Transverse colon (tissue), 4 donors: ENCODE results near the gene AKAP13. TPM values are rescaled to one million over a fixed set of nuclear protein-coding genes. Genes with fewer than 3 reads are reported as not detected.

ENCODE experiments used
- DNase-seq: peaks from one replicate; pipeline ENCODE4 v3.0.0-alpha.2; 2019
- H3K27ac ChIP-seq, 4 donors: fragments of 200-600 bp; sonication (generic); 2 replicates each; pipeline ENCODE4 v1.5.1; 2016 to 2018; ENCODE audit warnings: inconsistent platforms in 4 of 4
- H3K27me3 ChIP-seq: fragments of 200-600 bp; sonication (generic); 2 replicates; pipeline ENCODE4 v1.5.1; 2017; ENCODE audit warnings: inconsistent platforms
- H3K36me3 ChIP-seq, 4 donors: fragments of 200-600 bp; sonication (generic); 2 replicates each; pipeline ENCODE4 v1.5.1; 2017 to 2019; ENCODE audit warnings: inconsistent platforms in 4 of 4
- H3K4me1 ChIP-seq, 4 donors: fragments of 200-600 bp; sonication (generic); 2 replicates each; pipeline ENCODE4 v1.5.1; 2017 to 2020; ENCODE audit warnings: inconsistent platforms in 4 of 4
- H3K4me3 ChIP-seq, 4 donors: fragments of 200-600 bp; sonication (generic); 1 replicate in 1 of 4; 2 replicates in 3 of 4; pipeline versions ENCODE4 v1.5.1 to v1.6.1; 2017 to 2019; ENCODE audit warnings: inconsistent platforms in 4 of 4
- H3K9me3 ChIP-seq, 2 donors: fragments of 200-600 bp; sonication (generic); 2 replicates each; pipeline ENCODE4 v1.5.1; 2017 to 2019; ENCODE audit warnings: inconsistent platforms in 2 of 2
- EP300 ChIP-seq: sonication (generic); formaldehyde crosslinking; IDR thresholded peaks from one replicate; pipeline ENCODE4 v1.6.1; 2017; ENCODE audit warnings: antibody characterized with exemption, low read depth
- POLR2A ChIP-seq: fragments of 450-650 bp; IDR thresholded peaks from one replicate; pipeline ENCODE4 v1.6.1; 2016; ENCODE audit warnings: antibody characterized with exemption, mild to moderate bottlenecking, moderate library complexity
- POLR2AphosphoS5 ChIP-seq, 3 donors: sonication (generic); formaldehyde crosslinking; IDR thresholded peaks; one replicate each; pipeline ENCODE4 v1.6.1; 2016; ENCODE audit warnings: antibody characterized with exemption in 3 of 3
- WGBS, 2 donors: methylation state at CpG; one replicate each; pipeline ENCODE4 v1.1.5; 2018; ENCODE audit warnings: low coverage in 1 of 2; 5-methylcytosine and 5-hydroxymethylcytosine counted together
- in situ Hi-C, 4 donors: fragments of 200-750 bp; cut with MboI; loops; one replicate each; pipeline versions ENCODE4 v1.15.0 to v1.15.1; 2017; ENCODE audit warnings: low sequenced_read_pairs in 3 of 4, low pct_ligation_motif_present in 1 of 4, low pct_unique_long_range_greater_than_20kb in 1 of 4
- intact Hi-C: fragments of 100-400 bp; cut with DNase I; formaldehyde crosslinking; loops from one replicate; pipeline ENCODE4 v1.15.1; 2023; ENCODE audit warnings: low total_unique reads
- total RNA-seq, 4 donors: library from RNA; depleted of rRNA; stranded (reverse); fragments of >200 nt; gene quantifications; one replicate each; pipeline ENCODE4 v1.1.0, GENCODE V29; 2016
- TF ChIP-seq, protein P1 (sequence below), 5 experiments: fragments of 200-600 bp in 3 of 5; fragments of 450-650 bp in 2 of 5; sonication (generic) in 3 of 5; IDR thresholded peaks; 1 replicate in 2 of 5; 2 replicates in 3 of 5; pipeline ENCODE4 v1.5.1; 2016 to 2017; ENCODE audit warnings: antibody characterized with exemption in 5 of 5, inconsistent platforms in 3 of 5, mild to moderate bottlenecking in 2 of 5, moderate library complexity in 1 of 5

AKAP13 gene
- total RNA-seq, 4 donors from 2014 or later = 206 to 291 (median 214) TPM

DNA sequence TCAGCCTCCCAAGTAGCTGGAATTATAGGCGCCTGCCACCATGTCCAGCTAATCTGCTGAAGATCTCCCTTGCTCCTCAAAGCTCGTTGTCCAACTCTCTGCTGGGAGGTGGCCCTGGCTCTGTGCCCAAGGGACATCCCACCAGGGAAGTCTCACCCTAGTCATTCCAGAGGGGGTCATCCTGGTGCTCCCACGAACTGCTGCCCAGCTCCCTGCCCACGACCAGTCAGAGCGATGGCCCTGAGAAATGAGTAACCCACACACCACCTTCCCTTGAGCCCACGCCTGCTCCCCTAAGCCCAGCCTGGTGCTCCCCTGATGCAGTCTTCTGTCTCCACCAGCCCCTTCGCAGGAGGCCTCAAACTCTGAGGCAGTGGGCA is 409.1 kb downstream of the AKAP13 start:
- no peak overlapping the region for H3K27ac ChIP-seq
- peaks cover 21 to 40% (median 34%) of the 10 kb centered on the region in 4 donors for H3K4me1 ChIP-seq
- no peaks in the 10 kb centered on the region for H3K27me3 ChIP-seq
- 84% methylated on average over 7 of the region's 7 CpGs; no CpG with 5 or more reads in 1 of the 2 donors for WGBS, 2 donors
- no peaks in the 10 kb centered on the region for H3K36me3 ChIP-seq
- no peaks in the 10 kb centered on the region for H3K9me3 ChIP-seq
- DNase-seq = no peak
- intact Hi-C loops (no loop called here), in situ Hi-C loops (no loop called here)
- H3K4me3 ChIP-seq = no peak overlapping the region
- TF ChIP-seq EP300 (no peak), POLR2AphosphoS5 (IDR thresholded peaks at IDR 0.05) (no peak), POLR2A (no peak)
- TF ChIP-seq, protein P1, sequence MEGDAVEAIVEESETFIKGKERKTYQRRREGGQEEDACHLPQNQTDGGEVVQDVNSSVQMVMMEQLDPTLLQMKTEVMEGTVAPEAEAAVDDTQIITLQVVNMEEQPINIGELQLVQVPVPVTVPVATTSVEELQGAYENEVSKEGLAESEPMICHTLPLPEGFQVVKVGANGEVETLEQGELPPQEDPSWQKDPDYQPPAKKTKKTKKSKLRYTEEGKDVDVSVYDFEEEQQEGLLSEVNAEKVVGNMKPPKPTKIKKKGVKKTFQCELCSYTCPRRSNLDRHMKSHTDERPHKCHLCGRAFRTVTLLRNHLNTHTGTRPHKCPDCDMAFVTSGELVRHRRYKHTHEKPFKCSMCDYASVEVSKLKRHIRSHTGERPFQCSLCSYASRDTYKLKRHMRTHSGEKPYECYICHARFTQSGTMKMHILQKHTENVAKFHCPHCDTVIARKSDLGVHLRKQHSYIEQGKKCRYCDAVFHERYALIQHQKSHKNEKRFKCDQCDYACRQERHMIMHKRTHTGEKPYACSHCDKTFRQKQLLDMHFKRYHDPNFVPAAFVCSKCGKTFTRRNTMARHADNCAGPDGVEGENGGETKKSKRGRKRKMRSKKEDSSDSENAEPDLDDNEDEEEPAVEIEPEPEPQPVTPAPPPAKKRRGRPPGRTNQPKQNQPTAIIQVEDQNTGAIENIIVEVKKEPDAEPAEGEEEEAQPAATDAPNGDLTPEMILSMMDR (IDR thresholded peaks at IDR 0.05) = no peak

GRCh38 chr15:85792102-85792731 is 411.8 kb downstream of the AKAP13 start:
- no peaks in the 10 kb centered on the region for H3K27me3 ChIP-seq
- intact Hi-C loops (no loop called here), in situ Hi-C loops (no loop called here)
- WGBS, 2 donors = 100% methylated on average over 4 of the region's 4 CpGs; no CpG with 5 or more reads in 1 of the 2 donors
- H3K4me3 ChIP-seq = no peak overlapping the region
- peaks cover 18 to 29% (median 24%) of the 10 kb centered on the region in 4 donors for H3K4me1 ChIP-seq
- no peaks in the 10 kb centered on the region for H3K9me3 ChIP-seq
- H3K27ac ChIP-seq = no peak overlapping the region
- H3K36me3 ChIP-seq = no peaks in the 10 kb centered on the region
- no peak for DNase-seq
- no peak for TF ChIP-seq POLR2AphosphoS5 (IDR thresholded peaks at IDR 0.05)
- TF ChIP-seq, protein P1 (IDR thresholded peaks at IDR 0.05) = no peak
- TF ChIP-seq POLR2A = no peak
- no peak for TF ChIP-seq EP300

- no peaks in the 10 kb centered on the region for H3K9me3 ChIP-seq
- in situ Hi-C loops (no loop called here), intact Hi-C loops (no loop called here)
- H3K4me1 ChIP-seq = peaks cover 18 to 29% (median 24%) of the 10 kb centered on the region in 4 donors
- no peaks in the 10 kb centered on the region for H3K36me3 ChIP-seq
- peak overlapping the region in 2 of 4 donors; percentile 91 to 94 for H3K4me3 ChIP-seq
- TF ChIP-seq, protein P1 (IDR thresholded peaks at IDR 0.05) = no peak
- TF ChIP-seq POLR2A (no peak), EP300 (no peak), POLR2AphosphoS5 (IDR thresholded peaks at IDR 0.05) (no peak)
- H3K27me3 ChIP-seq = no peaks in the 10 kb centered on the region
- 81% methylated on average over 14 of the region's 14 CpGs; no CpG with 5 or more reads in 1 of the 2 donors for WGBS, 2 donors
- no peak for DNase-seq
- H3K27ac ChIP-seq = no peak overlapping the region
Observed at GRCh38 chr15:85792912-85793590, 412.6 kb downstream of the AKAP13 start.

DNA sequence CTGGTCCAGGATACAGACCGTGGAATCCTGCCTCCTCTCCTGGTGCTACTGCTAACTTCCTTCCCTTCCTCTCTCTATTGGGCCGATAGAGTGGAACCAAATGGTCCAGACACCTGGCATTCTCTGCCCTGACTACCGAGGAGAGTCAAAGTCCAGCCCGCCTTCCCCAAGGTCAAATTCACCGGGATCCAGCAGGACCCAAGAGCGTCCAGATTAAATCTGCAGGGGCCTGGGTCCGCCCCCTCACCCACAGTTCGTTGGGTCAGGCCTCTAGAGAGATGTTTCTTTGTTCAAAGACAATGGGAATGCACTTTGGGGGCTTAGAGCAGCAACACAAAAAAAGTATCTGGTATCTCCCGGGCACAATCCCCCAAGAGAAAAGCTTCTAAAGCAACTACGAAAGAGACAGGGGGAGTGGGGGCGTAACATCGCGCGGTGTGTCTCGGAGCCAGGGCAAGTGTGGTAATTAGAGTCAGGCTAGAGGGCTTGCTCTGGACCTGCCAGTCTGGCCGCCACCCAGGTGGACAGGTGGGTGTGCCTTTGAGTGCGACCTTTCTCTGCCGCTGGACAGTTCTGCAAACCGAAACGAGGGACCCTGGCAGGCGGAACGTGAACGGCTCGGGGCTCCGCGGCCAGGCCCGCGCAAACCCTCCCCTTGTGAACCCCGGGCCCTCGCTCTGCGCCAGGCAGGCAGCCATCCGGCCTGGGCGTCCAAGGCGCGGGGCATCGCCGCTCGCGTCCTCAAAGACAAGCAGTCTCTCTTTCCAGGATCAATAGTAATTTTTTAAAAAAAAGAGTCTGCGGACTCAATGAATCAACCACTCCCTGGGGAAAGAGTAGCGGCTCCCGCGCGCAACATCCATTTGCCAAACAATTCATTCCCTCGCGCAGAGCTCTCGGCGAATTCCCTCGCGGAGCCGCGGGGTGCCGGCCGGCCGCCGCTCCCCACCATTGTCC is 413.5 kb downstream of the AKAP13 start:
- no peaks in the 10 kb centered on the region for H3K36me3 ChIP-seq
- 0 to 3% methylated on average over 1 to 56 of the region's 56 CpGs for WGBS, 2 donors
- no peaks in the 10 kb centered on the region for H3K27me3 ChIP-seq
- peak overlapping the region; percentile 60 to 94 (median 78) for H3K4me3 ChIP-seq
- peaks cover 18 to 29% (median 22%) of the 10 kb centered on the region in 4 donors for H3K4me1 ChIP-seq
- in situ Hi-C loops (no loop called here), intact Hi-C loops (no loop called here)
- DNase-seq = peak; percentile 53
- TF ChIP-seq POLR2AphosphoS5 (IDR thresholded peaks at IDR 0.05) (no peak), POLR2A (no peak), EP300 (no peak)
- TF ChIP-seq, protein P1 (IDR thresholded peaks at IDR 0.05) = no peak
- no peaks in the 10 kb centered on the region for H3K9me3 ChIP-seq
- peak overlapping the region; percentile 90 to 93 (median 92) for H3K27ac ChIP-seq
